Fibroblast of villous mesenchyme (primary cell): ENCODE data around the gene SHROOM3. TPM values are rescaled to one million over a fixed set of nuclear protein-coding genes. Genes with fewer than 3 reads are reported as not detected.

Experiments used
- DNase-seq: peaks from one replicate; pipeline ENCODE4 v3.0.0-alpha.2; 2010; ENCODE audit warnings: low read depth
- H3K4me3 ChIP-seq: 2 replicates; pipeline ENCODE4 v1.5.1; 2011; ENCODE audit warnings: low read depth, mild to moderate bottlenecking, low read length
- total RNA-seq: library from RNA; depleted of rRNA; stranded (reverse); fragments of >200 nt; gene quantifications from 2 replicates; pipeline ENCODE4 v1.2.3, GENCODE V29; 2012
- TF ChIP-seq, protein P1 (sequence below): IDR thresholded peaks from 2 replicates; pipeline ENCODE4 v1.5.1; 2012; ENCODE audit warnings: low read depth, mild to moderate bottlenecking, low read length; ENCODE audit not compliant: insufficient read depth

SHROOM3 gene
- total RNA-seq, 1 donor: 27.6 TPM

- TF ChIP-seq, protein P1, sequence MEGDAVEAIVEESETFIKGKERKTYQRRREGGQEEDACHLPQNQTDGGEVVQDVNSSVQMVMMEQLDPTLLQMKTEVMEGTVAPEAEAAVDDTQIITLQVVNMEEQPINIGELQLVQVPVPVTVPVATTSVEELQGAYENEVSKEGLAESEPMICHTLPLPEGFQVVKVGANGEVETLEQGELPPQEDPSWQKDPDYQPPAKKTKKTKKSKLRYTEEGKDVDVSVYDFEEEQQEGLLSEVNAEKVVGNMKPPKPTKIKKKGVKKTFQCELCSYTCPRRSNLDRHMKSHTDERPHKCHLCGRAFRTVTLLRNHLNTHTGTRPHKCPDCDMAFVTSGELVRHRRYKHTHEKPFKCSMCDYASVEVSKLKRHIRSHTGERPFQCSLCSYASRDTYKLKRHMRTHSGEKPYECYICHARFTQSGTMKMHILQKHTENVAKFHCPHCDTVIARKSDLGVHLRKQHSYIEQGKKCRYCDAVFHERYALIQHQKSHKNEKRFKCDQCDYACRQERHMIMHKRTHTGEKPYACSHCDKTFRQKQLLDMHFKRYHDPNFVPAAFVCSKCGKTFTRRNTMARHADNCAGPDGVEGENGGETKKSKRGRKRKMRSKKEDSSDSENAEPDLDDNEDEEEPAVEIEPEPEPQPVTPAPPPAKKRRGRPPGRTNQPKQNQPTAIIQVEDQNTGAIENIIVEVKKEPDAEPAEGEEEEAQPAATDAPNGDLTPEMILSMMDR: no peak
- no peak for DNase-seq
- no peak overlapping the region for H3K4me3 ChIP-seq
These were observed 97.8 kb downstream of the SHROOM3 start for GRCh38 chr4:76532805-76533204.

- DNase-seq: no peak
These were observed 98.3 kb downstream of the SHROOM3 start for GRCh38 chr4:76533314-76533713.

DNA sequence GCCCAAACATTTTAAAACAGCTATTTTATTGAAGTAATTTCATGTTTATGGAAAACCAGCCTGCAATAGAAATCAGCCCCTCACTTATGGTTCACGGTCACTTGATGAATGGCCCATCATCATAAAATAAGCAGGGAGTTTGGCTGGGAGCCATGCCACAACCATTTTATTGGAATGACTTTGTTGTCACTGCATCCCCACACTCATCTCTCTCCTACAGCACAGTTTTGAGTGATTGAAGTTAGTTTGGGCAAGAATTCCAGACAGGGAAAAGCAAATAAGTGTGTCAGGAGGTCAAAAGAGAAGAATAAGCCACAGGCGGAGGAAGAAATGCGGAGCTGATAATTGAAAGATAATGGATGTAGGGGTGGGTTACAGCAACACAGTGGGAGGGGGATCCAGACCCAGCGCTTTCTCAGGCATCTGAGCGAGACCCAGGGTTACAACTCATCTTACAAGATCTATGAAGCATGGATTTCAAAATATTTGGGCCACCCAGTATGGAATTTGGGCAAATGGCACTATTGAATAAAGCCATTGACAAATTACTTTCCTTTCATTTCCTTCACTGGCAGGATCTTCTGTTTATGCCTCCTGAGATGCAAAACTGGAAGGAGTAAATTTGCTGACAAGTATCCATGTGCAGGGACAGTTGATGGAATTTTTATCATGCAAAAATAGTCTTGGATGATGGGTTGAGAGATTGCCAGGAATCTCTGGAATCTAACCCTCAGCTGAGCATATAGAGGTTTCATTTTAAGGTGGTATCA is 100.8 kb downstream of the SHROOM3 start:
- TF ChIP-seq, protein P1: no peak
- H3K4me3 ChIP-seq: no peak overlapping the region
- peak; percentile 19 for DNase-seq

More at GRCh38 chr4:76533314-76533713, 98.3 kb downstream of the SHROOM3 start:
- TF ChIP-seq, protein P1: no peak
- H3K4me3 ChIP-seq: no peak overlapping the region

DNA sequence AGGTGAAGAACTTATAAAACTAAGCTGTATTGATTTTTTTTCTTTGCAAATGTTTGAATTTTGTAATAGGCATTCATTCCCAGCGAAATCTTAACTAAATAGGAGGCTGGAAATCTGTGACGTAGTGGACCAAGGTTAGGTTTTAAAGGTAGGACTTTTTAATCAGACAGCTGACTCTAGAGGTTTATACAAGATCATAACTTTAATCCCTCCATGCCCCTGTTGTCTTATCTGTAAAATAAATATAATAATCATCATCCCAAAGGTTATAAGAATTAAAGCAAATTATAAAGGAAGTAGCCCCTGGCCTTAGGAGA is 101.3 kb downstream of the SHROOM3 start:
- no peak overlapping the region for H3K4me3 ChIP-seq
- DNase-seq: no peak
- TF ChIP-seq, protein P1: no peak

- TF ChIP-seq, protein P1: no peak
- no peak overlapping the region for H3K4me3 ChIP-seq
- no peak for DNase-seq
These were observed 103.3 kb downstream of the SHROOM3 start for GRCh38 chr4:76538296-76538695.

DNA sequence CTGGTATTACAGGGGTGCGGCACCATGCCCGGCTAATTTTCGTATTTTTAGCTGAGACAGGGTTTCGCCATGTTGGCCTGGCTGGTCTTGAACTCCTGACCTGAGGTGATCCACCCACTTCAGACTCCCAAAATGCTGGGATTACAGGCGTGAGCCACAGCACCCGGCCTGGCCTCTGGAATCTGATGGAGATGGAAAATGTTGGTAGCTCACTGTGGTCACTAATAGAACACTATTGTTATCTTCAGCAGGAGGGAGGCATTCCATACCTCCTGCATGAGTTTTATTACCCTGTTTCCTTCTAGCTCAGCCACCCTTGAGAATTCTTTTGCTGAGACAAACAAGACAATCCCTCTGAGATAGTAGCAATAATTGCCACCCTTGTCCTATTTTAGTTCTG is 105.0 kb downstream of the SHROOM3 start:
- H3K4me3 ChIP-seq: no peak overlapping the region
- TF ChIP-seq, protein P1: no peak
- DNase-seq: no peak

DNA sequence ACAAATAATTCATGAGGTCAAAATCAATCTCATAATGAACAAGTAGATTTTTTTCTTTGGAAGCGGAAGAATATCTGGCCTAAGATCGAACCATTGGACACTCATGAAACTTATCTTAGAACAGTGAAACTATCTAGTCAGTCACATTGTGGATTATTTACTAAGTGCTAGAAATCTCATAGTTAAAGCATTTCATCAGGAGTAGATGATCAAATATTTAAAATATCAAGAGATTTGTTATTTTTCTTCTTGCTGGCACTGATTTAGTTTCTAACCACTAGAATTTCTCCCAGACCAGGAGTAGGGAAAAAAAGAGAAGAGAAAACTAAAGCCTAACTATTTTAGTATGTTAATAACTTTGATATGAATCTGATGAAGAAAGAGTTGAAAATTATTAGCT is 105.5 kb downstream of the SHROOM3 start:
- no peak overlapping the region for H3K4me3 ChIP-seq
- TF ChIP-seq, protein P1: no peak
- no peak for DNase-seq
